ENCODE results near the gene HDGFL3.
"Not testable (repeated sequence)": the region's sequence is repeated elsewhere in the genome, so short reads cannot be mapped to it uniquely, and the experiment has no call there.

Gene HDGFL3

GRCh38 chr15:83099290-83099689, 108.3 kb downstream of the HDGFL3 start:
- no peak overlapping the region for H3K4me3 ChIP-seq (ENCODE audit: low read depth, low read length)
- TF ChIP-seq CTCF (conservative IDR thresholded peaks at IDR 0.05; ENCODE audit: low read depth, low read length) = no peak
- no peak for DNase-seq (ENCODE audit: low read depth)

- H3K4me3 ChIP-seq (ENCODE audit: low read depth, low read length) = no peak overlapping the region
- DNase-seq (ENCODE audit: low read depth) = no peak
- no peak for TF ChIP-seq CTCF (conservative IDR thresholded peaks at IDR 0.05; ENCODE audit: low read depth, low read length)
These were observed 109.5 kb downstream of the HDGFL3 start for GRCh38 chr15:83098079-83098478.

- H3K4me3 ChIP-seq (ENCODE audit: low read depth, low read length) = no peak overlapping the region
- no peak for DNase-seq (ENCODE audit: low read depth)
- TF ChIP-seq CTCF (conservative IDR thresholded peaks at IDR 0.05; ENCODE audit: low read depth, low read length) = no peak
These were observed 113.0 kb downstream of the HDGFL3 start for GRCh38 chr15:83094583-83094982.

- DNase-seq (ENCODE audit: low read depth) = peak; percentile 80
- H3K4me3 ChIP-seq (ENCODE audit: low read depth, low read length) = no peak overlapping the region
- no peak for TF ChIP-seq CTCF (conservative IDR thresholded peaks at IDR 0.05; ENCODE audit: low read depth, low read length)
These were observed 115.2 kb downstream of the HDGFL3 start for GRCh38 chr15:83092309-83092976.

GRCh38 chr15:83091965-83092308, 115.7 kb downstream of the HDGFL3 start:
- H3K4me3 ChIP-seq (ENCODE audit: low read depth, low read length); DNase-seq (ENCODE audit: low read depth): not testable (repeated sequence)

GRCh38 chr15:83090465-83090864, 117.2 kb downstream of the HDGFL3 start:
- DNase-seq (ENCODE audit: low read depth) = no peak
- H3K4me3 ChIP-seq (ENCODE audit: low read depth, low read length) = no peak overlapping the region
- TF ChIP-seq CTCF (conservative IDR thresholded peaks at IDR 0.05; ENCODE audit: low read depth, low read length) = no peak

- no peak for DNase-seq (ENCODE audit: low read depth)
- H3K4me3 ChIP-seq (ENCODE audit: low read depth, low read length) = no peak overlapping the region
- TF ChIP-seq CTCF (conservative IDR thresholded peaks at IDR 0.05; ENCODE audit: low read depth, low read length) = no peak
These were observed 118.7 kb downstream of the HDGFL3 start for GRCh38 chr15:83088876-83089275.

All from choroid plexus epithelial cell (primary cell).